K562 (cell line): ENCODE results near the gene EFCAB12. TPM values are rescaled to one million over a fixed set of nuclear protein-coding genes. Genes with fewer than 3 reads are reported as not detected.
A peak's percentile ranks its signal among the peaks of the same experiment; 100 is the strongest.

ENCODE experiments used
- BRF1 ChIP-seq: IDR thresholded peaks from 3 replicates; pipeline ENCODE4 v1.6.1; 2011; ENCODE audit warnings: borderline replicate concordance, mild to moderate bottlenecking; ENCODE audit not compliant: insufficient read length; ENCODE audit errors: extremely low read depth
- CBFA2T3 ChIP-seq: fragments of 450-650 bp; IDR thresholded peaks from 2 replicates; pipeline ENCODE4 v1.6.1; 2017
- CLOCK ChIP-seq: fragments of 250-450 bp; sonication (Bioruptor Pico); IDR thresholded peaks from 2 replicates; pipeline ENCODE4 v1.4.0; 2020; ENCODE audit warnings: mild to moderate bottlenecking, moderate library complexity, borderline replicate concordance
- ELF2 ChIP-seq: fragments of 250-450 bp; sonication (Bioruptor Pico); IDR thresholded peaks from 2 replicates; pipeline ENCODE4 v1.5.0; 2021; ENCODE audit warnings: mild to moderate bottlenecking
- HNRNPL ChIP-seq: fragments of 200-400 bp; formaldehyde crosslinking; IDR thresholded peaks from 2 replicates; pipeline ENCODE4 v1.6.1; 2017; ENCODE audit warnings: low read depth, mild to moderate bottlenecking, low read length
- KDM1A ChIP-seq, 2 experiments: fragments of 450-650 bp; IDR thresholded peaks; 2 replicates each; pipeline ENCODE4 v1.6.1; 2016; ENCODE audit warnings: mild to moderate bottlenecking in 2 of 2
- MTA3 ChIP-seq: fragments of 450-650 bp; formaldehyde crosslinking; IDR thresholded peaks from 2 replicates; pipeline ENCODE4 v1.6.1; 2017; ENCODE audit warnings: mild to moderate bottlenecking, borderline replicate concordance
- POLR2G ChIP-seq: fragments of 200-400 bp; formaldehyde crosslinking; IDR thresholded peaks from 2 replicates; pipeline ENCODE4 v1.6.1; 2017; ENCODE audit warnings: low read depth, mild to moderate bottlenecking, antibody characterized with exemption, low read length, moderate library complexity
- RFX7 ChIP-seq: fragments of 250-450 bp; sonication (Bioruptor Pico); IDR thresholded peaks from 2 replicates; pipeline ENCODE4 v1.5.1; 2021; ENCODE audit warnings: mild to moderate bottlenecking
- SRSF9 ChIP-seq: fragments of 200-400 bp; formaldehyde crosslinking; IDR thresholded peaks from 2 replicates; pipeline ENCODE4 v1.6.1; 2017; ENCODE audit warnings: low read depth, low read length, borderline replicate concordance
- TFAP4 ChIP-seq: sonication (generic); formaldehyde crosslinking; IDR thresholded peaks from 2 replicates; pipeline ENCODE4 v1.8.0; 2022; ENCODE audit warnings: missing genetic modification reagents, mild to moderate bottlenecking, moderate library complexity, borderline replicate concordance
- XRCC3 ChIP-seq: fragments of 450-650 bp; IDR thresholded peaks from 2 replicates; pipeline ENCODE4 v1.6.1; 2017; ENCODE audit warnings: mild to moderate bottlenecking, moderate library complexity
- ZBTB17 ChIP-seq: fragments of 450-650 bp; formaldehyde crosslinking; IDR thresholded peaks from 2 replicates; pipeline ENCODE4 v1.4.0; 2020; ENCODE audit warnings: mild to moderate bottlenecking
- ZNF41 ChIP-seq: fragments of 250-450 bp; sonication (Bioruptor Pico); conservative IDR thresholded peaks from 2 replicates; pipeline ENCODE4 v1.4.0; 2020; ENCODE audit warnings: mild to moderate bottlenecking
- ZNF436 ChIP-seq: fragments of 250-450, 450-650 bp; sonication (Bioruptor Pico); formaldehyde crosslinking; IDR thresholded peaks from 2 replicates; pipeline ENCODE4 v1.7.0; 2020; ENCODE audit warnings: mild to moderate bottlenecking
- ZNF551 ChIP-seq: fragments of 250-450 bp; sonication (Bioruptor Pico); IDR thresholded peaks from 2 replicates; pipeline ENCODE4 v1.5.0; 2021; ENCODE audit warnings: mild to moderate bottlenecking, moderate library complexity
- ZZZ3 ChIP-seq: fragments of 450-650 bp; IDR thresholded peaks from 2 replicates; pipeline ENCODE4 v1.6.1; 2016; ENCODE audit warnings: antibody characterized with exemption, mild to moderate bottlenecking, moderate library complexity
- polyA plus RNA-seq, 8 experiments: library from polyadenylated mRNA; depleted of rRNA in 4 of 8; stranded (reverse) in 5 of 8; unstranded in 3 of 8; fragments of >200 nt; fragmentation: Nextera tagmentation in 2 of 8; fragmentation: Illumina TruSeq in 1 of 8; extraction: Ambion mirVana in 2 of 8; extraction: Trizol in 1 of 8; gene quantifications; 2 replicates each; pipeline versions ENCODE4 v1.2.1 to v1.2.3, GENCODE V29; 2011 to 2014; ENCODE audit warnings: inconsistent platforms in 1 of 8, missing spikeins in 1 of 8
- total RNA-seq, 7 experiments: library from RNA; depleted of rRNA in 6 of 7; stranded (reverse); fragments of >200 nt in 6 of 7; fragmentation: Illumina TruSeq in 2 of 7; extraction: Trizol in 2 of 7; gene quantifications; 2 replicates each; pipeline versions ENCODE4 v1.2.1 to v1.2.3, GENCODE V29; 2011 to 2021; ENCODE audit warnings: low replicate concordance in 1 of 7
- TF ChIP-seq, protein P1 (sequence below): IDR thresholded peaks from 2 replicates; pipeline ENCODE4 v1.6.1; 2016; ENCODE audit warnings: missing genetic modification characterization, missing compliant biosample characterization
- TF ChIP-seq, protein P2 (sequence below): fragments of 450-650 bp; IDR thresholded peaks from 2 replicates; pipeline ENCODE4 v1.7.0; 2016; ENCODE audit warnings: borderline replicate concordance
- TF ChIP-seq, protein P3 (sequence below): fragments of 200-800 bp; sonication (Bioruptor generic); IDR thresholded peaks from 2 replicates; pipeline ENCODE4 v1.6.1; 2017; ENCODE audit warnings: missing genetic modification characterization, missing compliant biosample characterization

The EFCAB12 gene
- total and polyA plus RNA-seq, 9 of the 15 experiments (the other 6 are each of a cell fraction or from before 2014, with no cell fraction given), result 0.08 to 0.95 (median 0.56) TPM; not detected in 1

GRCh38 chr3:129461461-129462146 lies 33.2 kb upstream of the EFCAB12 start (continued):
- TF ChIP-seq XRCC3 (no peak), CLOCK (CRISPR knock-in tag) (no peak), ZNF41 (no peak), KDM1A (IDR thresholded peaks at IDR 0.05) (peak; percentile 77 to 84), ZZZ3 (no peak), ELF2 (CRISPR knock-in tag) (no peak), CBFA2T3 (peak; percentile 97), TFAP4 (CRISPR knock-in tag) (0 out of 2 replicates have a peak, but pooled peaks have one; percentile 16), POLR2G (no peak), ZBTB17 (CRISPR knock-in tag) (no peak), HNRNPL (no peak), ZNF436 (no peak), SRSF9 (no peak), BRF1 (no peak), MTA3 (no peak; the same call in 1 of the 2 replicates), RFX7 (CRISPR knock-in tag) (no peak), ZNF551 (CRISPR knock-in tag) (no peak)
- TF ChIP-seq, protein P1, sequence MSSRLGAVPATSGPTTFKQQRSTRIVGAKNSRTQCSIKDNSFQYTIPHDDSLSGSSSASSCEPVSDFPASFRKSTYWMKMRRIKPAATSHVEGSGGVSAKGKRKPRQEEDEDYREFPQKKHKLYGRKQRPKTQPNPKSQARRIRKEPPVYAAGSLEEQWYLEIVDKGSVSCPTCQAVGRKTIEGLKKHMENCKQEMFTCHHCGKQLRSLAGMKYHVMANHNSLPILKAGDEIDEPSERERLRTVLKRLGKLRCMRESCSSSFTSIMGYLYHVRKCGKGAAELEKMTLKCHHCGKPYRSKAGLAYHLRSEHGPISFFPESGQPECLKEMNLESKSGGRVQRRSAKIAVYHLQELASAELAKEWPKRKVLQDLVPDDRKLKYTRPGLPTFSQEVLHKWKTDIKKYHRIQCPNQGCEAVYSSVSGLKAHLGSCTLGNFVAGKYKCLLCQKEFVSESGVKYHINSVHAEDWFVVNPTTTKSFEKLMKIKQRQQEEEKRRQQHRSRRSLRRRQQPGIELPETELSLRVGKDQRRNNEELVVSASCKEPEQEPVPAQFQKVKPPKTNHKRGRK (tag), result no peak
- TF ChIP-seq, protein P2, sequence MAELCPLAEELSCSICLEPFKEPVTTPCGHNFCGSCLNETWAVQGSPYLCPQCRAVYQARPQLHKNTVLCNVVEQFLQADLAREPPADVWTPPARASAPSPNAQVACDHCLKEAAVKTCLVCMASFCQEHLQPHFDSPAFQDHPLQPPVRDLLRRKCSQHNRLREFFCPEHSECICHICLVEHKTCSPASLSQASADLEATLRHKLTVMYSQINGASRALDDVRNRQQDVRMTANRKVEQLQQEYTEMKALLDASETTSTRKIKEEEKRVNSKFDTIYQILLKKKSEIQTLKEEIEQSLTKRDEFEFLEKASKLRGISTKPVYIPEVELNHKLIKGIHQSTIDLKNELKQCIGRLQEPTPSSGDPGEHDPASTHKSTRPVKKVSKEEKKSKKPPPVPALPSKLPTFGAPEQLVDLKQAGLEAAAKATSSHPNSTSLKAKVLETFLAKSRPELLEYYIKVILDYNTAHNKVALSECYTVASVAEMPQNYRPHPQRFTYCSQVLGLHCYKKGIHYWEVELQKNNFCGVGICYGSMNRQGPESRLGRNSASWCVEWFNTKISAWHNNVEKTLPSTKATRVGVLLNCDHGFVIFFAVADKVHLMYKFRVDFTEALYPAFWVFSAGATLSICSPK, result no peak
- TF ChIP-seq, protein P3, sequence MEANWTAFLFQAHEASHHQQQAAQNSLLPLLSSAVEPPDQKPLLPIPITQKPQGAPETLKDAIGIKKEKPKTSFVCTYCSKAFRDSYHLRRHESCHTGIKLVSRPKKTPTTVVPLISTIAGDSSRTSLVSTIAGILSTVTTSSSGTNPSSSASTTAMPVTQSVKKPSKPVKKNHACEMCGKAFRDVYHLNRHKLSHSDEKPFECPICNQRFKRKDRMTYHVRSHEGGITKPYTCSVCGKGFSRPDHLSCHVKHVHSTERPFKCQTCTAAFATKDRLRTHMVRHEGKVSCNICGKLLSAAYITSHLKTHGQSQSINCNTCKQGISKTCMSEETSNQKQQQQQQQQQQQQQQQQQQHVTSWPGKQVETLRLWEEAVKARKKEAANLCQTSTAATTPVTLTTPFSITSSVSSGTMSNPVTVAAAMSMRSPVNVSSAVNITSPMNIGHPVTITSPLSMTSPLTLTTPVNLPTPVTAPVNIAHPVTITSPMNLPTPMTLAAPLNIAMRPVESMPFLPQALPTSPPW (CRISPR knock-in tag), result peak; percentile 57
